HG03159 (cell line): Measurements from ENCODE around the gene PLVAP.
"Not testable (repeated sequence)": the region's sequence is repeated elsewhere in the genome, so short reads cannot be mapped to it uniquely, and the experiment has no call there.

Experiments
- ATAC-seq: cut with Tn5 transposase; IDR thresholded peaks from one replicate; pipeline ENCODE4 v1.9.1; 2021; ENCODE audit warnings: mild to moderate bottlenecking, moderate library complexity; ENCODE audit not compliant: unreplicated experiment

PLVAP gene

DNA sequence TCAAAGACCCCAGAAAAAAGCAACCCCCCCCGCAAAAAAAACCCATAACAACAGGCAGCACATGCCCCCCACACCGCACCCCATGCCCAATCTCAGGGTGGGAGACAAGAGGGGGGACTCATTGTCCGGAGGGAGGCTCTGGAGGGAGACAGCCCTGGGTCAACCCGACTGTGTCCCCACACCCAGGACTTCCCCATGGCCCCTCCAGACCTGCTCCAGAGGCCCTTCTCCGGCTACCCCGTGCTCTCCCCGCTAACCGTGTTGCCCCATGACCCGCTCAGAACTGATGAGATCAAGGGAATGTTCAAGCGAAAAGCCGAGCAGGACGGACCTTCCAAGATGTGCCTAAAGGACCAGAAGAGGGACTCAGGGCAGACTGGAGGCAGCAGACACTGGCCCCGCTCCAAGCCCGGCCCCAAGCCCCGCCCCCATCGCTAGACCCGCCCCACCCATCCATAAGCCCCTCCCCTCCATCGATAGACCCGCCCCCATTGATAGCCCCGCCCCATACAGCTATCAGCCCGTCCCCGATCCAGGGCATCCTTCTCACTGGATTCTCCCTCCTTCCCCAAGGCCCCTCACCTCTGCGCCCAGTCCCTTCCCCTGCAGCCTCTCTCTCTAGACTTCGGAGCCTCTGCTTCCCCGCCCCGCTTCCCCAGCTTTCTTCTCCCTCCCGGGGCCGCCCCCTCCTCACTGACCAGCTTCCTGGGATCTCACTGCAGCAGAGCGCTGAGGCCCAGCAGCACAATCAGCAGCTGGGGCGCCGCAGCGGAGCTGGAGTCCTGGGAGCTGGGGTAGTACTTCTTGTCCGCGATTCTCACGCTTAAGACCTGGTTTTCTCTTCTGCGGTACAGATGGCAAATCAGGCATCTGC is 26.1 kb upstream of the PLVAP start:
- ATAC-seq, result no peak

DNA sequence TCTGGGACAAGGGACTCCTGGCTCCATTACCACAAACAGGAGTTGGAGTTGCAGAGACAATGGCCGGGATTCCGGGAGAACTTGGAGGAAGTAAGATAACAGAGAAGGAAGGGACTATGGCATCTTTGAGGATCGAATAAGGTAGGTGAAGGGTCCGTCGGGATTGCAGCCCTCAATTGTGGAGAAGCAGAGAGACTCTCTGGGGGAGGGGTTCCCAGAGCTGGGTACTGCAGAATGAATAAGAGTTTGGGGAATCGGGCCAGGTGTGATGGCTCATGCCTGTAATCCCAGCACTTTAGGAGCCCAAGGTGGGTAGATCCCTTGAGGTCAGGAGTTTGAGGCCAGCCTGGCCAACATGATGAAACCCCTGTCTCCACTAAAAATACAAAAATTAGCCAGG is 24.5 kb upstream of the PLVAP start:
- ATAC-seq, result no peak

DNA sequence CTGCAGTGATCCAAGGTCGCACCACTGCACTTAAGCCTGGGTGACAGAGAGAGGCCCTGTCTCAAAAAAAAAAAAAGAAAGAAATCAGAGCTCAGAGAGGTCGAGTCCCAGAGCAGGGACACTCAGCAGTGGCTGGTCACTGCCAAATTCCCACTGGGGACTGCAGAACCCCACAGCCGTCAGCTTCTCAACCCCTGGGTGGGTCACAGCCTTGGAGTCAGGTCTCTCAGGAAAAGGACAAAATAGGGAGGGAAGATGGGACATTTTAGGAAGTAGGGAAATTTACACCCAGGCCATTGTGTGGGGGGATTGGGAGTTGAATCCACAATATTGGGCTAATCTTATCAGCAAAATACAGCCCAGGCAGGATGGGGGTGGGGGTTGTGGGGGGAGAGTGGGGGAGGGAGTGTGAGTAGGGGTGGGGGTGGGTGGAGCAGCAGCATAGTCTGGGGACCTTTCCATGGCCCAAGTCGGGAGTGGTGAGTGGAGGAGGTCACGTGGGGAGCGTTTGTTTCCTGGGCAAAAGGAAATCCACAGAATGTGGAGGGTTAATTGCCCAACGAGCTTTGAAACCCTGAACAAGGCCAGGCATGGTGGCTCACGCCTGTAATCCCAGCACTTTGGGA is 21.9 kb upstream of the PLVAP start:
- ATAC-seq, result no peak

DNA sequence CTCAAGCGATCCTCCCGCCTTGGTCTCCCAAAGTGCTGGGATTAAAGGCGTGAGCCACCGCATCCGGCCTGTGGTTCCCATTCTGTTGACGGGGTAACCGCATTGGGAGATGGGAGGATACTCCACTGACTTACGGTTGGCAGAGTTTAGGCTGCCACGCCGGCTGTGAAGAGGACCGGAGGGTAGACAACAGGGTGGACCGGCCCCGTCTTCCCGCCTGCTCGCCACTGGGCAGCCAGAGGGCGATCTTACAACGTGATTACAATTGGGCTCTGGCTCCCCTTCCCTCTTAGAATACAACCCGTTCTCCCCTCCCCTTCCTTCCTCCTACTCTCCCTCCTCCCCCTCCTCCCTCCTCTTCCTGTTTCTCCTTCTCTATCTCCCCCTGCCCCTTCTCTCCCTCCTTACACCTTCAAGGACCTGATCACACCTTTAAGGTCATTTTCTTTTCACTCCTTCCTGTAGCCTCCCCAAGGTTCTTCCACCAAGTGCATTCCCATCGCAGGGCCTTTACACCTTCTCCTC is 17.8 kb upstream of the PLVAP start:
- no peak for ATAC-seq

DNA sequence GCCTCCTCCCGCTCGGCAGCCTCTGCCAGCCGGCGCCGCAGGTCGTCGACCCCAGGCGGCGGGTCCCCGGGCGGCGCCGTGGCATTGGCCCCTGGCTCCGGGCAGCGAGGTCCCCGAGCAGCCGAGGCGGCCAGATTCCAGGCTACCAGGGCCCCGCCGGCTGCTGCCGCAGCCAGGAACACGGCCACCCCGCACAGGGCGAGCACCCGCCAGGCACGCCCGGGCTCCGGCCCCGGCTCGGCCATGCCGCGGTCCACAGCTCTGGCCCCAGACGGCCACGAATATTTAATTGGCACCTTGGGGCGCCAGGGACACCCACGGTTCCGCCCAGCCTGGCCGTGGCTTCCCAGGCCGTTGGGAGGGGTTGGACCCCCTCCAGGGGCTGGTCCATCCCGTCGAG is 16.8 kb upstream of the PLVAP start, which contains the start of gene CCDC194:
Gene CCDC194, minus strand, starts transcription at position 283 of the 400 bp plus-strand sequence. Its CDS starts 38 bp downstream, at position 245.
- no peak for ATAC-seq

DNA sequence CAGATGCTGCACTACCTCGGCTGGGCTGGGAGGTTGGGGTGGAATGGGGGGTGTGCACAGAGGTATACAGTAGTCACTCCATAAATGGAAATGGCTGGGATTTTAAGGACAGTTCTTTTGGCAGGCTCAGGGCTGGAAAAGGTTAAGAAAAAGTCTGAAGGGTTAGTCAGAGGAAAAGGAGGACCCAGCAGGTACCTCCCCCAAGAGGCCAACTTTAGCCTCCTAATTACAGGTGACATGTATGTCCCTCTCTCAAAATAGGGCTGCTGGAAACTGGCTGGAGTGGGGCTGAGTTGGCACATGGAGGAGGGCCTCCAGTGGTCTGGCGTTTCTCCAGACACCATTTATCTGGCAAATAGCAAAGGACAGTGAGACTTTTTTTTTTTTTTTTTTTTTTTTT is 15.9 kb upstream of the PLVAP start:
- ATAC-seq, result no peak

DNA sequence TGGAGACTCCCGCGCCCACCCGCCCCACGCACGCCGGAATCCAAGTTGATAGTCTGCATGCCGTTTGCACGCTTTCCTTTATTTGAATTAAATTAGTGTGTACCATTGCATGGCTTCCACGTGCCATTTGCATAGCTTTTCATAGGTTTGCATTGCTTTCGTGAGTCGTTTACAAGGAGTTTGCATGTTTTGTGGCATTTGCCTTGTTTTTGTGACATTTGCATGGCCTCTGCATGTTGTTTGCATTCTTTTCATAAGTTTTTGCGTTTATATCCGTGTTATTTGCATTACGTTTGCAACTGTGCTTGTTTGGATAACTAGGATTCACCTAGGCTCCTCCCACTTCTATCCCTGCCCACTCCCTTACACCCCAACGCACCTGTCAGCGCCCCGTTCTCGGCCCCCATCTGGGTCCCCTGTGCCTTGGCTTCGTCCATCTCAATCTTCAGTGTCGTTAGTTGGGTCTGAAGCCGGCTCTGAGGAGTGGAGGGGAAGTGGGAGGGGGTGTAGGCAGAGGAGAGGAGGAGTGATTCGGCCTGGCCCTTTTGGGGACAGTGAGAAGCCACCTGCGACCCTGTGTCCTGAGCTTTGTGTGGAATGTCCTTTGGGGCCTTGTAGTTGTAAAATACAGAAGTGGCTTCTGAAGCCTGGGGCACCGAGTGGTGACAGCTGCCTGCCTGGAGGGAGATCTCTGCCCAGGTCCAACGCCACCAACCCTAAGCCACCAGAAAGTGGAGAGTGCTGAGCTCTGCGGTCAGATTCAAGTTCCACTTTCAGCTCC is 14.4 kb upstream of the PLVAP start:
- ATAC-seq, result peak; percentile 25

DNA sequence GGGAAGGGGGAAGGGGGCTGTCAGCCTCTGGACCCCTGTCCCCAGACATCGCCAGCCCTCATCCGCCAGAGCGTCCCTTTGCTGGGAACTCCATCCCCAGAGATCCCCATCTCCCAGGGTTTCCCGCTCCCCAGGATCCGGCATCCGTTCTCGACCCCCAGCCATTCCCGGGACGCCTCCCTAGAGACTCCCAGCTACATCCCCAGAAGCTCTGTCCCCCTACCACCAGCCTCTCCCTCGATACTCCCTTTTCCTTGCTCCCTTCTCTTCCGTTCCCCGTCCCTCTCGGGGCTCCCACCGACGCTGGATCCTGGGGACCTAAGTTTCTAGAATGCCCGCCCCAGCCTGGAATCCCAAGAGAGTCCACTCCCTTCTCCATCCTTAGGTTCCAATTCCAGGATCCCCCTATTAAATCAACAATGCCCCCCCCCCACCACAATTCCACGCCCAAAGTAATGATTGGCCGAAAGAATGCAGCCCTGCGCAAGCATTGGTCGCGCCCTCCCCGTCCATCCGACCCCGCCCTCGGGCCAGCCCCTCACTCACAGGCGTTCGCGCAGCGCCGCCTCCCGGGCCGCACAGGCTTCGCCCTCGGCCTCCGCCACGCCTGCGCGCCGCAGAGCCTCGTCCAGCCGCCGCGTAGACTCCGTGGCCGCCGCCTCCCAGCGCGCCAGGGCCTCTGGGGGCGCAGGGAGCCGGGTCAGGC is 13.7 kb upstream of the PLVAP start:
- ATAC-seq, result peak; percentile 86

DNA sequence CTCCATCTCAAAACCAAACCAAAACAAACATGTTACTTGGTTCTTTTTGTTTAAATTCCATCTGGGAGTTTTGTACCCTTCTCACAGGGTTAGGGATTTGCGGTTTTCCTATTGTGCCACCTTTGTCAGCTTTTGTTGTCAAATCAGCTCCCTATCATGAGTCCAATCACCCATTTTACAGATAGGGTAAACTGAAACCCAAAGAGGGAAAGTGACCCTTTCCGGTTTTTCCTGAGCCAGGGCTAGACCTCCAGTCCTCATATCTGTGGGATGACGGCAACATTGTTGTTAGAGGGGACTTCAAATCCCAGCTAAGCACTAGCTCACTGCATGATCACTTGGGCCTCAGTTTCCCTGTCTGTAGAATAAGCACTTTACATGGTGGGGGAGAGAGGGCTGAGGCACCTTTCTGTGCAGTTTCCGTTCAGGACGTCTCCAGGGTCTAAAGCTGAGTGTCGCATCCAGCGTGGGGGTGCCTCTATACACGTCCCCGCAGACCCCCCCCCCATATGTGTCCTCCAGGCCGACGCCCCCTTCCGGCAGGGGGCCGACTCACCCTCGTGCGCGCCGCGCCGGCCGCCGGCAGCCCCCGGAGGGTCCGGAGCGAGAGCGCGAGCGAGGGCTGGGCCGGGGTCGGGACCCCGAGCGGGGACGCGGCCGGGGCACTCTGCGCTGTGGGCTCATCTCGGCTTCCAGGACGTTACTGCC is 13.0 kb upstream of the PLVAP start:
- ATAC-seq, result no peak

DNA sequence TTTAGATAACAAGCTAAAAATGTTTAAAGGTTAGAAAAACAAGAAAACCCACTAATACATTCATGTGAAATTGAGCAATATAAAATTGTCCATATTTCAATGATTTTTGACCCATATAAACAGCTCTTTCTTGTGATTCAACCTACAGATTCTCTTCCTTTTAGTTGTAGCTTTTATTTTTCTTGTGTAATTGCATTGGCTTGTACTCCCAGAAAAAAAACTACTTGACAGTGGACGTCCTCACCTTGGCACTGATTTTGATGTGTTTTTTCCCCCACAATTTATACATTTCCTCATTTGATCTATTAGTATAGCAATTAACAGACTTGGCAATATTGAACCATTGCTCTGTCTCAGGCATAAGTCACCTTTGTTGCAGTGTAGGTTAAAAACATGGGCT is 12.1 kb upstream of the PLVAP start:
- no peak for ATAC-seq

DNA sequence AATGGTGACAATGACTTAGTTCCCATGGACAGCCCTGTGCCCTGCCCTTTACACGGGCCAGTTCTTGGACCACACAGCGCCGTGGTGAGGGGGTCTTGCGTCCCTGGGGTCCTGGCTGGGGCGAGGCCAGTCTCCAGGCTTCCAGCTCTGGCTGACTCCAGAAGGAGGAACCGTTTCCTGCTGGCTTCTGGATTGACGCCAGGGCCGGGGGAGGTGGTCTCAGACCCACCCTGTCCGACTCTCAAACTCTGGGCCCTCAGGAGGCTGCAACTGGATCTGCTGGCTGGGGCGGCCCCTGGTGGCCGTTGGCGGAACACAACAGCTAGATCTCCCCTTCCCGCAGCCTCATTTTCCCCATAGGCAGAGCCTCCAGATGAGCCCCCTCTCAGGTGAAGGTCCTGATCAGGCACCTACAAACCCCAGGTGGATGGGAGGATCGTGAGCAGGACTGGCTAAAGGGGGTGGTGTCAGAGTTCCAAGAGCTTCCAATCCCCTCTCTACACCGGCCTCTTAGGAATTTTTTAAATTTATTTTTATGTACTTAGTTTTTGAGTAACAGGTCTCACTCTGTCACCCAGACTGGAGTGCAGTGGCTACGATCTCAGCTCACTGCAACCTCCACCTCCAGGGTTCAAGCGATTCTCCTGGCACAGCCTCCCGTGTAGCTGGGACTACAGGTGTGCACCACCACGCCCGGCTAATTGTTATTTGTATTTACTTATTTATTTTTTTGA is 8.9 kb upstream of the PLVAP start:
- no peak for ATAC-seq

DNA sequence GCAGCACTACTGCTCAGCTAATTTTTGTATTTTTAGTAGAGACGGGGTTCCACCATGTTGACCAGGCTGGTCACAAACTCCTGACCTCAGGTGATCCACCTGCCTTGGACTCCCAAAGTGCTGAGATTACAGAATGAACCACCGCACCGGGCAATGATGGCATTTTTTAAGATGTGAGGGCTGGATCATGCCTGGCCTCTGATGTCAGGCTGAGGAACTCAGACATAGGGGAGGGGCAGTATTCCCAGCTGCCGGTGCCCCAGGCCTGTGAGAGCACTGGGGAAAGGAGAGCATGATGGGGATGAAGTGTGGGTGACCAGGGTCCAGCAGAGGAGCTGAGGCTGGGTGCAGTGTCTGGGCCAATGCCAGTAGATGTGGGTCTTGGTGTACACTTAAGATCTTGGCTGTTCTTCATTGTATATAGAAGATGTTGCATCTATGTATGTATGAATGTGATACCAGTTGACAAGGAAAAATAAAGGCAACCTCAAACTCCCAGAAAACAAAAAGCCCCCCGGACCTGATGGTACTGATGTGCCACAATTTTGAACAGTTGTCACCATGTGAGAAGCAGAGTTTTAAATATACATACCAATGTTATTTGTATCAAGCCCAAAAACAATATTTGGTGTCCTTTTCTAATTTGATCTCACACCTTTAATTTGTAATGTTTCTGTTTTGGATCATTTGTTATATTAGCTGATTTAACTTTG is 3.4 kb upstream of the PLVAP start:
- no peak for ATAC-seq

DNA sequence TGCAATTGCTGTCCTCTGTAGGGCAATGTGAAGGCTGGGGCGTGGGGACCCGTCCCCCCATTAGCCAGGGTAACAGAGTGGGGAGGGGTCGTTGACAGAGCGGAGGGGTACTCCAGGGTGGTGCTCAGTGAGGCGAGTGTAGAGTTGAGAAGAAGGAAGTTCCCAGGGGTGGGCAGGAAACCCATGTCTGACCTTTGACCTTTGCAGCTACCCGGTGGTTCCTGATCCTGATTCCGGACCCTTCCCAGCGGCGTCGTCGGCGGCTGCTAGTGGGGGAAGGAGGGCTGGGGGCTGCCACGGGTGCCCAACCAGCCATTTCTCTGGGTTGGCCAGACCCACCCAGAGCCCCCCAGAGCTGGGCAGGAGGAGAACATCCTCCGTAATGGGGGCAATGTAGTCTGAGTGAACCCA is 2.1 kb upstream of the PLVAP start:
- ATAC-seq, result no peak

DNA sequence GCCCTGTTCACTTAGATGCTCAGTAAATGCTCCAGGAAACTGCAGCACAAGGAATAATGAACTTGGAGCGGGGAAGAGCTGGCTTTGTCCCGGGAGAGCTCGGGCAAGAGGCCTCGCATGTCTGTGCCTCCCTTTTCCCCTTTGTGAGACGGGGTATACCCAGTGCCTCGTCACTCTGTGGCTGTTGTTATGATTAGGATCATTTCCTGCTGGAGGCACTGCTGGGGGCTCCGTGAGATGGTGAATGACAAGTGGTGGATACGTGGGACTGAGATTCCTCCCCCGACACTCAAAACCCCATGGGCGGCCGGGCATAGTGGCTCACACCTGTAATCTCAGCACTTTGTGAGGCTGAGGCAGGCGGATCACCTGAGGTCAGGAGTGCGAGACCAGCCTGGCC is 1.1 kb upstream of the PLVAP start:
- no peak for ATAC-seq

DNA sequence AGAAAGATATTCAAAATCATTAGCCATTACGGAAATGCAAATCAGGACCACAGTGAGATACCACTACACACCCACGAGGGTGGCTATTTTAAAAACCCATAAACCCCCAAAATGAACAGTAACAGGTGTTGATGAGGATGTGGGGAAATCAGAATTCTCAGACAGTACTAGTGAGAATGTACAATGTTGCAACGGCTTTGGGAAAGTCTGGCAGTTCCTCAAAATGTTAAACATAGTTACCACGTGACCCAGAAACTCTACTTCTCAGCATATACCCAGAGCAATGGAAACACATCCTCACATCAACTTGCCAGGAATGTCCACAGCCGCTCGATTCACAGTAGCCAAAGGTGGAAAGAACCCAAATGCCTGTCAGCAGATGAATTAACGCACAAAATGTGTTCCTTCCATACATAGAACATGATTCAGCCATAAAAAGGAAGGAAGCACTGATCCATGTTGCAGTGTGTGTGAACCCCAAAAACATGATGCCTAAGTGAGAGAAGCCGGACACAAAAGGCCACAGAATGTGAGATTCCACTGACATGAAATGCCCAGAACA is 7.0 kb downstream of the PLVAP start:
- ATAC-seq, result no peak

DNA sequence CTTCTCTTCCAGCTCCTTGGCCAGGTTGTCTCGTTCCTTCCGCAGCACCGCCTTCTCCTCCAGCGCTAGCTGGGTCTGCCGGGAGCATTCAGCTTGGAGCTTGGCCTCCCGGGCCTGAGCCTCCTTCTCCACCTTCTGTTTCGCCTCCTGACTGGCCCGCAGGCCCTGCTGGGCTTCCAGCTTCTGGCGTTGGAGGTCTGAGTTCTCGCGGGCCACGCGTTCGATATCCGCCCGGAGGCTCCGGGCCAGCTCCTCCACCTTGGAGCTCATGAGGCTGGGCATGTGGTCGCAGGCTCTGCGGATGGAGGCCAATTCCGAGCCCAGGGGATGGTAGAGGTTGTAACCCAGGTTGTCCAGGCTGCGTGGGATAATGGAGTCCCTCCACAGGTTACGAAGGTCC is 11.8 kb downstream of the PLVAP start:
- no peak for ATAC-seq

DNA sequence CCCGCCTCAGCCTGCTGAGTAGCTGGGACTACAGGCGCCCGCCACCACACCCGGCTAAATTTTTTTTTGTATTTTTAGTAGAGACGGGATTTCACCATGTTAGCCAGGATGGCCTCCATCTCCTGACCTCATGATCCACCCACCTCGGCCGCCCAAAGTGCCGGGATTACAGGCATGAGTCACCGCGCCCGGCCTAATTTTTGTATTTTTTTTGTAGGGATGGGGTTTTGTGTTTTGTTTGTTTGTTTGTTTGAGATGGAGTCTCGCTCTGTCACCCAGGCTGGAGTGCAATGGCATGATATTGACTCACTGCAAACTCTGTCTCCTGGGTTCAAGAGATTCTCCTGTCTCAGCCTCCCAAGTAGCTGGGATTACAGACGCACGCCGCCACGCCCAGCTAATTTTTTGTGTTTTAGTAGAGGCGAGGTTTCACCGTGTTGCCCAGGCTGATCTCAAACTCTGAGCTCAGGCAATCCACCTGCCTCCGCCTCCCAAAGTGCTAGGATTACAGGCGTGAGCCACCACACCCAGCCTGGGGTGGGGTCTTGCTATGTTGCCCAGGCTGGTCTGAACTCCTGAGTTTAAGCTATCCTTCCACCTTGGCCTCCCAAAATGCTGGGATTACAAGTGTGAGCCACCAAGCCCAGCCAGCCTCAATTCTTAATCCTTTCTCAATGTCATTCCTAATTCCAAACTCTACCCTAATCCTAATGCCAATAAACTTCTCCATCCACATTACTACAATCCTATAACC is 13.1 kb downstream of the PLVAP start:
- not testable (repeated sequence) for ATAC-seq
